NCI-H82 (cell line): ENCODE measurements around the gene LYPD8.

Experiments used
- DNase-seq: peaks from one replicate; lab custom pipeline; 2025; lab: John Stamatoyannopoulos, UW

The LYPD8 gene

DNA sequence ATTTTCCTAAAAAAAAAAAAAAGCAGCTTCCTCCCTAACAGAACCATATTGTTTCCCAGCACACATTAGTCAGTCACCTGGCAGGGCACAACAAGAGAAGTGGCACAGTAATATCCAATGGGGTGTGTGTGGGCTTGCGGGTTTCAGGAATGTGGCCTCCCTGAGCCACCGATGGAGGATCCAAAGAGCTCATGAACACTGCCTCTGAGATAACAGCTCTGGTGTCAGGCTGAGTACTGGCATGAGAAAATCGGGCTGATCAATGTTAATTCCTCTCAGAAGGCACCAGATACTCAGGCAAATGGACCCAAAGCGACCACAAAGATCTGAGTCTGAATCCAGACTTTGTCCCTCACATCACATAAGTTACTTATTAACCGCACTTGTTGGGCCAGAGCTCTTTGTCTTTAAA lies 2.2 kb upstream of the LYPD8 start:
- DNase-seq: no peak

DNA sequence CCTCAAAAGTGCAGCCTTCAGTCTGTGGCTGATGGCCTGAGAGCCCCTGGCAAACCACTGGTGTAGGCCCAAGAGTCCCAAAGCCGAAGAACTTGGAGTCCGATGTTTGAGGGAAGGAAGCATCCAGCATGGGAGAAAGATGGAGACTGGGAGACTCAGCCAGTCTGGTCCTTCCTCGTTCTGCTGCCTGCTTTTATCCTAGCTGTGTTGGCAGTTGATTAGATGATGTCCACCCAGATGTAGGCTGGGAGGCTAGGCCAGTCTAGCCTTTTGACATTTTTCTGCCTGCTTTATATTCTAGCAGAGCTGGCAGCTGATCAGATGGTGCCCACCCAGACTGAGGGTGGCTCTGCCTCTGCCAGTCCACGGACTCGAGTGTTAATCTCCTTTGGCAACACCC lies 1.1 kb upstream of the LYPD8 start:
- DNase-seq: no peak

GRCh38 chr1:248756151-248756550 lies 592 bp upstream of the LYPD8 start:
- DNase-seq: no peak

GRCh38 chr1:248753708-248754280 lies 1.8 kb downstream of the LYPD8 start:
- no peak for DNase-seq

GRCh38 chr1:248753029-248753594 lies 2.4 kb downstream of the LYPD8 start:
- no peak for DNase-seq

DNA sequence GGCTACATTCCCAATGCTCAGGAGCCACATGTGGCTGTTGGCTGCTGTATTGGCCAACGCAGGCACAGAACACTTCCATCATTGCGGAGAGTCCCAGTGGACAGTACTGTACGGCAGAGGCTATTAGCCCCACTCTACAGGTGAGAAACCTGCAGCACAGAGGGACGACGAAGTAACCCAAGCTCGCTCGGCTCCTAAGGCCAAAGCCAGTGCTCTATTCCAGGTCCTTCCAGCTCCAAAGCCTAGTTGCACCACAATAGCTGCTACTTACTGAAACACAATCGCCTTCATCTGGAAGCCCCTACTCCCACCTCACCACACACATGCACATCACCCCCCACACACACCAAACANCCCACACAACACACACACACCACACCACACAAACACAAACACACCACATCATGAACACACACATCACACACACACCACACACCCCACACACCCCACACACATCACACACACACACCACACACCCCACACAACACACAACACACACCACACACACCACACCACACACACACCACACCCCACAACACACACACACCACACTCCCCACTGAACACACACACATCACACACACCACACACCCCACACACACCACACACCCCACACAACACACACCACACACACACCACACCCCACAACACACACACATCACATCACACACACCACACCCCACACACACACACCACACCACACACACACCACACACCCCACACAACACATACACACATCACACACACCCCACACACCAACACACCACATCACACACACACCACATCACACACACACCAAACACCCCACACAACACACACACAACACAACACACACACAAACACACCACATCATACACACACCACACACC lies 3.2 kb downstream of the LYPD8 start:
- DNase-seq: peak; percentile 31

- no peak for DNase-seq
Measured at GRCh38 chr1:248751635-248752034, 3.9 kb downstream of the LYPD8 start.

DNA sequence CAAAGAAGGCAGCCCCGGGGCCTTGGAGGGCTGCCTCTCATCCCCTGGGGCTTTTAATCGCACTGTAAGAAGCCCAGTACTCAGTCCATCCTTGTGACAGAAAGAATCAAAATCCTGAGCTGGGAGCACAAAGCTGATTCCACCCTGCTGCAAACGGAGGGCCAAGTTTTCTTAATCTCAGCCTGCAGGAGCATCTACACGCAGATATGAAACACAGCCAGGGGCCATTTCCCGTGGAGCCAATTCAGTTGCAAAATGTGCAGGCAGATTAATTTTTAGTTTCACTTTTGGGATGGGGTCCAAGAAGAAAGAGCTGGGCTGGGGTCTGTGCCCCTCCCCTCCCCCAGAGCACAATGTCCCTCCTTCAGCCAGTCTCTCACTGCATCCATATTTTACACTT lies 4.4 kb downstream of the LYPD8 start:
- DNase-seq: no peak

- DNase-seq: no peak
Measured at GRCh38 chr1:248750496-248750895, 5.1 kb downstream of the LYPD8 start.

- DNase-seq: no peak
Measured at GRCh38 chr1:248748211-248748610, 7.3 kb downstream of the LYPD8 start.

DNA sequence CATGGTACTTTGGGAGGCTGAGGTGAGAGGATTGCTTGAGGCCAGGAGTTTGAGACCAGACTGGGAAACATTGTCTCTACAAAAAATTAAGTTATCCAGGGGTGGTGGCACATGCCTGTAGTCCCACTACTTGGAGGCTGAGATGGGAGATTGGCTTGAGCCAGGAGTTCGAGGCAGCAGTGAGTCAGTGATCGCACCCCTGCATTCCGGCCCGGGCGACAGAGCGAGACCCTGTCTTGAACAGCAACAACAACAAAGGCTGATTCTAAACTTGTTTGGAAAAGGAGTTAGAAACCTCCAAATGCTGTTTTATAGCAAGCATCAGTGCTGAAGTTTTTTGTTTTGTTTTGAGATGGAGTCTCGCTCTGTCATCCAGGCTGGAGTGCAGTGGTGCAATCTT lies 14.7 kb downstream of the LYPD8 start:
- DNase-seq: no peak

DNA sequence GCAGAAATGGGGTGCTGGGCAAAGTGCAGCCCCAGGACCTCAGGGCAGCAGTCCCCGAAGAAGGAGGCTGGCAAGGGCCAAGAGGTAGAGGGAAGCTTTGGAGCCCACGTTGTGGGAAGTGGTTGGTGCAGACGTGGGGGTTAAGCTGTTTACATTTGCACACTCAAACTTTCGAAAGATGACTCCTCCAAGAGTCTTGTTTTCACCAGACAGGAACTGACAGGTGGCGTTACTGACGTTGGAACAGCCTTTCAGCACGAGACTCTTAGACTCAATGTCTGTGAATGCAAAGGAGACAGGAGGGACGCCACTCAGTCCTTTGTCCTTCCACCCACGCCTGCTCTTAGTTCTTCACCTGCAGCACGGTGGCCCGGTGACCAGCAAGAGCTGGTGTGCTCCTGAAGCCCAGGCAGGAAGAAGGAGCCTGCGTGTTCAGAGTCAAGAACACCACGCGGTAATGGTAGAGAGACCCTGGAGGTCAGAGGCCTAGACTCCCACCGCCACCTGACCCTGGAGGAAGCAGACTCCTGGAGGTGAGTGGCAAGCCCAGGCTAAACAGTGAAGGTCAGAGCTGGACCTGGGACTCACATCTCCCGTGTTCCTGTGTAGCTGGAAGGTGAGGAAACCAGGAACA lies 15.9 kb downstream of the LYPD8 start:
- no peak for DNase-seq

DNA sequence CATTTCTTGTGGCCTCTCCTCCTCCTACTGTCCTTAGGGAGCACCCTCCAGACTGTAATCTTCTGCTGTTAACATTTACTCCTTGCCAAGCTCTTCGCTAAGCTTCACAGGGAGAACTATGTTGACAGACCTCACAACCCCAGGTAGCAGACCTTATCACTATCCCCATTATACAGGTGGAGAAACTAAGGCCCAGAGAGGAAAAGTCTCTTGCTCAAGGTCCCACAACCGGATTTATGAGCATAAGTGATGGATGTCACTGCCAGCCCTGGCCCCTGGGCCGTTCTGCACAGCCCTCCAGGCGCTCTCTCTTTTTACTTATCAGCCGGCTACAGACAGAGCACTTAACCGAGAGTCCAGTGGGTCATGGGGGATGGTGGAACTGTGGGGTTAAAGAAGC lies 18.1 kb downstream of the LYPD8 start:
- DNase-seq: no peak

- DNase-seq: no peak
Measured at GRCh38 chr1:248736977-248737376, 18.6 kb downstream of the LYPD8 start.

GRCh38 chr1:248733566-248733965 lies 22.0 kb downstream of the LYPD8 start:
- DNase-seq: no peak

DNA sequence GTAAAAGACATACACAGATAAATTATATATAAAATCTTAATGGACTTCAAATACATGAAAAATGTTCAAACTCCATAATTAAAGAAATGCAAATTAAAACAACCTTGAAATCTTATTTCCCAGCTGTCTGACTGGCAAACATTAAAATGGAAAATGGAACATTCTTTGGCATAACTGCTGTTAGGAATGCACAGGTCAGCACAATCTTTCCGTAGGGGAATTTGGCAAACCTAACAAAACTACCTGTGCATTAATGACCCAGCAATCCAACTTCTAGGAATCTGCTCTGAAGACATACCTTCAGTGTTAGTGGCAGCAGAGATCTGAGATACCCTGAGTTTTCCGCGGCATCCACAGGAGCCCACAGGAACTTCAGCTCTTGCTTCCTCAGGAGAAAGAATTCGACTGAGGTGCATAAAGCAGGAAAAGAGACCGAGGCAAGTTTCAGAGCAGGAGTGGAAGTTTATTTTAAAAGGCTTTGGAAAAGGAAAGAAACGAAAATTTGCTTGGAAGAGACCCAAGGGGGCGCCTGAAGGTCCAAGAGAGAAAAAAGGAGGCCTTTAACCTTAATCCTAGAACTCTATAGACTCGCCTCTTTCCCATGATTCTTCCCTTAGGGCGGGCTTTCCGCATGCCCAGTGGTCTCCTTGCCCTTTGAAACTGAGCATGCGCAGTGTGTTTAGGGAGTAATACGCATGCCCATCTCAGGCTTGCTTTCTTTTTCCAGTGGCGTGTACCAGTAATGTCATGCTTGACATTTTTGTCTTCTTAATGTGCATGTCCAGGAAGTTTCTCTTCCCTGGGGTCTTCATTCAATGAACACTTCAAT lies 24.8 kb downstream of the LYPD8 start:
- DNase-seq: no peak

DNA sequence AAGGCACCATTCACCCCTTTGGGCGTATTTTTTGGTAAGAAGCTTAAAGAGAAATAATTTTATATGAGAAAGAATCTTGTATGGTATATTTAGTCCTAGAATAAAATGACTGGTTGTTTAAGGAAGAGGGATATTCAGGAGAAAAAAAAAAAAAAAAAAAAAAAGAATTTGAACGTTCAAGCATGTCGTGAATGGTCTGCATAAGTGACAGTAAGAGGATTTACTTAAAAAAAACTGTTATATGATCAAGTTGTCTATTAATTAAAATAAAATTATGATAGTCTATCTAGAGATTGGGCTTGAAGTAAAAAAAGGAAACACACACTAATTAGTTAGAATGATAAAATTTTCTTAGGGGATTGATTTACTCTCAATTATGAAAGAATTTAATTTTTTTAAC lies 41.3 kb downstream of the LYPD8 start:
- DNase-seq: peak; percentile 8

- no peak for DNase-seq
Measured at GRCh38 chr1:248710305-248710900, 45.2 kb downstream of the LYPD8 start.

DNA sequence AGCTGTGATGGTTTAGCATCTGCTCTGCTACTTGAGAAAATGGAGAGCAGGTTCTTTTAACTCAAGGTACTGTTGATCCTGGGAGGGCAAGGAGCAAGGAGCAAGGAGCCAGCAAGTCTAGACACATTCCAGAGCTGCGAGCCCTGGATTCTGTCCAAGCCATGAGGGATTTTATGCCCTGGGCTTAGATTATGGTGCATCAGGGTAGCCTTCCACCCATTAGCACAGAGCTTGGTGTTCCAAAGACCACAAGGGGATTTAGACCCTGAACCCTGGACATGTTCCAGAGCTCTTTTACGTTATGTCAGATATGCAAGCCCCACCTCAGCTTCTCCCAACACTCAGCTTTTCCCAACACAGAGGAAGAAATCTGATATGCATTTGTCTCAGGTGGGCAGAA lies 51.0 kb downstream of the LYPD8 start:
- DNase-seq: peak; percentile 22

GRCh38 chr1:248703674-248704073 lies 51.9 kb downstream of the LYPD8 start:
- DNase-seq: no peak

DNA sequence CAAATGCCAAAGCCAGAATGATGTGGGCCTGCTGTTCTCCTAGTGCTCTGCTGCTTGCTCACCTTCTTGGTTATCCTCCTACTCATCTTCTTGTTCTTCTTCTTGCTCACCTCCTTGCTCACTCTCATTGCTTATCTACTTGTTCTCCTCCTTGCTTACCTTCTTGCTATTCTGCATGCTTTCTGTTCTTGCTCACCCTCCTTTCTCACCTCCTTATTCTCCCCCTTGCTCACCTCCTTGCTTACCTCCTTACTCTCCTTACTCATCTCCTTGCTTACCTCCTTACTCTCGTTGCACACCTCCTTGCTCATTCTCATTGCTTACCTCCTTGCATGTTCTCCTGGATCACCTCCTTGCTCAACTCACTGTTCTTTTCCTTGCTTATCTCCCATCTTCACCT lies 52.8 kb downstream of the LYPD8 start, which contains the start of gene OR14I1:
OR14I1 (minus strand) TSS at position 53 of the 400 bp plus-strand sequence.
- DNase-seq: no peak

DNA sequence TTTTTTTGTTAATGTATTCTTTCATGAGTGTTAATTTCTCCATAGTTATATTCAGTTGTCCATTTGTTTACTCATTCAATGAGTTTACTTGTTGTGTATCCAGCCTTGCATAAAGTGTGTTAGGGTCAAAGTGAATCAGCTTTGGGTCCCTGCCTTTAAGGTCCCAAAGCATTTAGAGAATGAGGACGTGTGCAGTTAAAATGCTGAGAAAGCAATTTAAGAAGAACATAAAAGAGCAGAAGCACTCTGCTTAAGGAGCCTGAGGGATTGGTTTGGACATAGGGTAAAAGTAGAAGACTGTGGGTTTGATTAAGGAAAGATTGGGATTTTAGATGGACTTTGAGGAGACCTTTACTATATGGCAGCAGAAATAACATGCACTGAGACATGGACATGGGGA lies 56.5 kb downstream of the LYPD8 start:
- no peak for DNase-seq
